OCI-LY7 (cell line): ENCODE measurements around the gene COX14. TPM values are rescaled to one million over a fixed set of nuclear protein-coding genes. Genes with fewer than 3 reads are reported as not detected.

Source experiments
- BruUV-seq: library from RNA; stranded (reverse); fragments of 400-500 nt; replicated peaks from 2 replicates; lab custom pipeline; 2021; lab: Mats Ljungman, UMichigan
- CTCF ChIA-PET: fragments of 300-600 bp; sonication (Branson Sonifier 250); formaldehyde crosslinking; loops from one replicate; lab custom pipeline; 2022; ENCODE audit warnings: antibody characterized with exemption; ENCODE audit not compliant: unreplicated experiment; lab: Charles Lee
- POLR2A ChIA-PET: fragments of 300-600 bp; sonication (Branson Sonifier 250); formaldehyde crosslinking; loops from one replicate; lab custom pipeline; 2022; ENCODE audit warnings: antibody characterized with exemption; lab: Charles Lee
- DNase-seq: peaks from one replicate; pipeline ENCODE4 v3.0.0-alpha.2; 2015; ENCODE audit warnings: low spot score
- H2AFZ ChIP-seq: fragments of 200-600 bp; sonication (generic), shearing (Covaris generic); 2 replicates; pipeline ENCODE4 v1.6.1; 2014; ENCODE audit warnings: mild to moderate bottlenecking, antibody characterized with exemption, low read length, moderate library complexity
- H3K27ac ChIP-seq: fragments of 200-600 bp; sonication (generic); 2 replicates; pipeline ENCODE4 v1.5.1; 2014; ENCODE audit warnings: mixed run types, low read depth, mild to moderate bottlenecking, moderate library complexity, low read length, inconsistent platforms; ENCODE audit not compliant: poor library complexity, severe bottlenecking
- H3K36me3 ChIP-seq: fragments of 200-600 bp; sonication (generic); 2 replicates; pipeline ENCODE4 v1.6.1; 2014; ENCODE audit warnings: mild to moderate bottlenecking, antibody characterized with exemption, low read length, moderate library complexity, mixed read lengths; ENCODE audit not compliant: insufficient read depth
- H3K4me1 ChIP-seq: fragments of 200-600 bp; sonication (generic); 2 replicates; pipeline ENCODE4 v1.5.1; 2014; ENCODE audit warnings: mild to moderate bottlenecking, low read length; ENCODE audit not compliant: insufficient read depth, poor library complexity, severe bottlenecking
- H3K4me2 ChIP-seq: fragments of 200-600 bp; sonication (generic); 2 replicates; pipeline ENCODE4 v1.6.1; 2014; ENCODE audit warnings: mild to moderate bottlenecking, low read length
- H3K4me3 ChIP-seq: fragments of 200-600 bp; sonication (generic); 2 replicates; pipeline ENCODE4 v1.5.1; 2014; ENCODE audit warnings: mild to moderate bottlenecking, low read depth, low read length; ENCODE audit not compliant: poor library complexity, severe bottlenecking
- H3K79me2 ChIP-seq: fragments of 200-600 bp; sonication (generic); 2 replicates; pipeline ENCODE4 v1.6.1; 2016; ENCODE audit warnings: low read depth, mild to moderate bottlenecking, low read length, moderate library complexity, mixed read lengths; ENCODE audit not compliant: insufficient read depth
- H3K9me2 ChIP-seq: fragments of 200-600 bp; sonication (generic); 2 replicates; pipeline ENCODE4 v1.6.1; 2016; ENCODE audit warnings: mild to moderate bottlenecking, low read length, mixed read lengths; ENCODE audit not compliant: insufficient read depth
- H3K9me3 ChIP-seq: fragments of 200-600 bp; sonication (generic); 2 replicates; pipeline ENCODE4 v1.6.1; 2014; ENCODE audit warnings: mild to moderate bottlenecking, mixed run types, low read length, mixed read lengths
- H4K20me1 ChIP-seq: fragments of 200-600 bp; sonication (generic); 2 replicates; pipeline ENCODE4 v1.6.1; 2014; ENCODE audit warnings: mild to moderate bottlenecking, antibody characterized with exemption, low read length, moderate library complexity, mixed read lengths; ENCODE audit not compliant: insufficient read depth
- CTCF ChIP-seq: fragments of 200-600 bp; sonication (generic); conservative IDR thresholded peaks from 2 replicates; pipeline ENCODE4 v1.5.1; 2014; ENCODE audit warnings: mild to moderate bottlenecking, antibody characterized with exemption, low read length, moderate library complexity, mixed read lengths
- EZH2phosphoT487 ChIP-seq: fragments of 200-600 bp; sonication (generic); IDR thresholded peaks from 2 replicates; pipeline ENCODE4 v1.6.1; 2018; ENCODE audit warnings: low read depth, borderline replicate concordance, mild to moderate bottlenecking, mixed run types, antibody characterized with exemption, low read length, moderate library complexity, mixed read lengths
- intact Hi-C: fragments of 100-400 bp; cut with micrococcal nuclease; formaldehyde crosslinking; loops from one replicate; pipeline ENCODE4 v1.10.0; 2022; ENCODE audit not compliant: unreplicated experiment
- total RNA-seq, 2 experiments: library from RNA; depleted of rRNA in 1 of 2; stranded (reverse); fragments of >200 nt in 1 of 2; shearing (Covaris generic) in 1 of 2; gene quantifications; 2 replicates each; pipeline ENCODE4 v1.2.3, GENCODE V29; 2014 to 2022

The COX14 gene
- total RNA-seq, 2 experiments from 2014 or later: 54.3 to 57.4 TPM

- no TSS peak for BruUV-seq
- POLR2A ChIA-PET: interaction anchor here (0.5 to 3.7 kb wide), 20 partner anchors 9 to 614 kb away, joined by 3 to 62 read pairs (median 4); partner anchors contain the start of genes CERS5 and SMARCD1
- no peaks in the 10 kb centered on the region for H4K20me1 ChIP-seq
- DNase-seq: peak; percentile 64
- no peak for TF ChIP-seq EZH2phosphoT487
- TF ChIP-seq CTCF: no peak
- CTCF ChIA-PET: interaction anchor here (0.6 to 3.9 kb wide), 17 partner anchors 10 to 163 kb away, joined by 3 to 35 read pairs (median 5); partner anchors contain the start of genes CERS5 and SMARCD1
- no peaks in the 10 kb centered on the region for H3K9me2 ChIP-seq
- peak overlapping the region; percentile 57 for H2AFZ ChIP-seq
- peaks cover 33% of the 10 kb centered on the region for H3K4me1 ChIP-seq
- intact Hi-C loops: loop anchor here (2.0 to 5.0 kb wide), 2 partner anchors 35 to 112 kb away; no protein-coding TSS in a partner anchor
- H3K27ac ChIP-seq: peak overlapping the region; percentile 85
- H3K4me3 ChIP-seq: peak overlapping the region; percentile 62
- H3K36me3 ChIP-seq: no peaks in the 10 kb centered on the region
- peaks cover 27% of the 10 kb centered on the region for H3K79me2 ChIP-seq
- peak overlapping the region; percentile 77 for H3K4me2 ChIP-seq
- no peaks in the 10 kb centered on the region for H3K9me3 ChIP-seq
These were observed 1.8 kb upstream of the COX14 start for GRCh38 chr12:50110127-50110761.

GRCh38 chr12:50110762-50111351 lies 1.2 kb upstream of the COX14 start:
- Histone ChIP-seq H3K27ac (peak overlapping the region; percentile 85), H2AFZ (peak overlapping the region; percentile 57), H3K79me2 (peaks cover 27% of the 10 kb centered on the region), H3K9me2 (no peaks in the 10 kb centered on the region), H3K4me3 (peak overlapping the region; percentile 62), H3K4me2 (peak overlapping the region; percentile 77), H4K20me1 (no peaks in the 10 kb centered on the region), H3K36me3 (peaks cover 5% of the 10 kb centered on the region; the same call in 1 of the 2 replicates), H3K4me1 (peaks cover 33% of the 10 kb centered on the region), H3K9me3 (no peaks in the 10 kb centered on the region)
- POLR2A ChIA-PET: interaction anchor here (0.5 to 3.7 kb wide), 17 partner anchors 9 to 615 kb away, joined by 3 to 62 read pairs (median 5); partner anchors contain the start of genes CERS5 and SMARCD1
- no TSS peak for BruUV-seq
- intact Hi-C loops: loop anchor here (1.0 to 5.0 kb wide), 3 partner anchors 26 to 111 kb away; partner anchors contain the start of gene SMARCD1
- CTCF ChIA-PET: interaction anchor here (0.6 to 3.9 kb wide), 19 partner anchors 11 to 163 kb away, joined by 3 to 35 read pairs (median 5); partner anchors contain the start of genes CERS5 and SMARCD1
- DNase-seq: peak; percentile 84
- TF ChIP-seq EZH2phosphoT487: no peak
- TF ChIP-seq CTCF: no peak
